Activated naive CD4-positive, alpha-beta T cell treated with anti-CD3 and anti-CD28 coated beads, Interleukin-2, amount 50 U/mL, for 16 hours (primary cell): ENCODE data around the gene P2RX2.

Experiments
- DNase-seq: peaks from one replicate; pipeline ENCODE4 v3.0.0-alpha.2; 2020

Gene P2RX2

GRCh38 chr12:132641811-132642650, 23.5 kb downstream of the P2RX2 start:
- DNase-seq = no peak

GRCh38 chr12:132642846-132643835, 24.6 kb downstream of the P2RX2 start:
- no peak for DNase-seq

- DNase-seq = no peak
Measured at GRCh38 chr12:132646850-132647249, 28.3 kb downstream of the P2RX2 start.

- DNase-seq = no peak
Measured at GRCh38 chr12:132647858-132648257, 29.3 kb downstream of the P2RX2 start.

- no peak for DNase-seq
Measured at GRCh38 chr12:132648616-132649225, 30.1 kb downstream of the P2RX2 start.

- no peak for DNase-seq
Measured at GRCh38 chr12:132649226-132649945, 30.8 kb downstream of the P2RX2 start.

GRCh38 chr12:132651444-132652100, 33.0 kb downstream of the P2RX2 start:
- DNase-seq = no peak

GRCh38 chr12:132653567-132654290, 35.2 kb downstream of the P2RX2 start:
- no peak for DNase-seq

GRCh38 chr12:132657004-132657727, 38.6 kb downstream of the P2RX2 start:
- no peak for DNase-seq

GRCh38 chr12:132658149-132658894, 39.7 kb downstream of the P2RX2 start:
- no peak for DNase-seq

- no peak for DNase-seq
Measured at GRCh38 chr12:132659146-132659545, 40.6 kb downstream of the P2RX2 start.

GRCh38 chr12:132660052-132660451, 41.5 kb downstream of the P2RX2 start:
- DNase-seq = no peak

- no peak for DNase-seq
Measured at GRCh38 chr12:132660996-132661395, 42.4 kb downstream of the P2RX2 start.

GRCh38 chr12:132661972-132662371, 43.4 kb downstream of the P2RX2 start:
- DNase-seq = no peak

GRCh38 chr12:132662901-132663755, 44.6 kb downstream of the P2RX2 start:
- DNase-seq = no peak

- no peak for DNase-seq
Measured at GRCh38 chr12:132664206-132665148, 45.9 kb downstream of the P2RX2 start.

GRCh38 chr12:132665149-132665491, 46.5 kb downstream of the P2RX2 start:
- no peak for DNase-seq

- DNase-seq = no peak
Measured at GRCh38 chr12:132665794-132666193, 47.2 kb downstream of the P2RX2 start.
